Mesenchymal stem cell (in vitro differentiated cells and primary cell): ENCODE measurements around the gene THAP4.

Source experiments
- DNase-seq: peaks from one replicate; pipeline ENCODE4 v3.0.0-alpha.2; 2013
- H2AFZ ChIP-seq: one replicate; pipeline ENCODE4 v1.6.1; 2013; ENCODE audit warnings: low read depth, mild to moderate bottlenecking, control low read depth, inconsistent platforms, low read length, moderate library complexity
- H2AK5ac ChIP-seq: 2 replicates; pipeline ENCODE4 v1.6.1; 2013; ENCODE audit warnings: low read length, moderate library complexity, mild to moderate bottlenecking, inconsistent platforms; ENCODE audit not compliant: severe bottlenecking
- H2BK120ac ChIP-seq: one replicate; pipeline ENCODE4 v1.6.1; 2013; ENCODE audit warnings: low read depth, mild to moderate bottlenecking, inconsistent platforms, low read length, moderate library complexity
- H2BK12ac ChIP-seq, 2 experiments: one replicate each; pipeline ENCODE4 v1.6.1; 2013; ENCODE audit warnings: inconsistent platforms in 2 of 2, low read length in 2 of 2, mild to moderate bottlenecking in 2 of 2, moderate library complexity in 2 of 2, control low read depth in 1 of 2
- H2BK15ac ChIP-seq: one replicate; pipeline ENCODE4 v1.6.1; 2013; ENCODE audit warnings: mild to moderate bottlenecking, low read depth, inconsistent platforms; ENCODE audit not compliant: poor library complexity, severe bottlenecking
- H2BK5ac ChIP-seq: 2 replicates; pipeline ENCODE4 v1.6.1; 2013; ENCODE audit warnings: low read depth, mild to moderate bottlenecking, low read length, control low read depth, inconsistent platforms; ENCODE audit not compliant: poor library complexity, severe bottlenecking
- H3K14ac ChIP-seq, 2 experiments: one replicate each; pipeline ENCODE4 v1.6.1; 2013; ENCODE audit warnings: inconsistent platforms in 2 of 2, low read length in 2 of 2, control low read depth in 1 of 2, mild to moderate bottlenecking in 1 of 2, moderate library complexity in 1 of 2
- H3K18ac ChIP-seq, 2 experiments: one replicate each; pipeline ENCODE4 v1.6.1; 2013; ENCODE audit warnings: inconsistent platforms in 2 of 2, low read length in 2 of 2, control low read depth in 1 of 2, low read depth in 1 of 2, mild to moderate bottlenecking in 1 of 2
- H3K23ac ChIP-seq, 2 experiments: one replicate each; pipeline ENCODE4 v1.6.1; 2013; ENCODE audit warnings: inconsistent platforms in 2 of 2, low read length in 2 of 2, mild to moderate bottlenecking in 2 of 2, moderate library complexity in 2 of 2, control low read depth in 1 of 2
- H3K27ac ChIP-seq: 2 replicates; pipeline ENCODE4 v1.5.1; 2013; ENCODE audit warnings: mild to moderate bottlenecking, moderate library complexity, low read length, control low read depth, inconsistent platforms; ENCODE audit not compliant: poor library complexity, severe bottlenecking
- H3K27me3 ChIP-seq, 2 experiments: 2 replicates each; pipeline versions ENCODE4 v1.6.1 to v1.7.0; 2013; ENCODE audit warnings: low read length in 2 of 2, mild to moderate bottlenecking in 2 of 2, moderate library complexity in 2 of 2, control low read depth in 1 of 2, inconsistent platforms in 1 of 2; ENCODE audit not compliant: control insufficient read depth in 1 of 2, insufficient read depth in 1 of 2
- H3K36me3 ChIP-seq, 2 experiments: 2 replicates each; pipeline versions ENCODE4 v1.6.1 to v1.7.0; 2013; ENCODE audit warnings: low read length in 2 of 2, control low read depth in 1 of 2, inconsistent platforms in 1 of 2, low read depth in 1 of 2, mild to moderate bottlenecking in 1 of 2; ENCODE audit not compliant: insufficient read depth in 2 of 2, control insufficient read depth in 1 of 2
- H3K4ac ChIP-seq, 2 experiments: one replicate each; pipeline ENCODE4 v1.6.1; 2013; ENCODE audit warnings: inconsistent platforms in 2 of 2, low read length in 2 of 2, mild to moderate bottlenecking in 2 of 2, moderate library complexity in 2 of 2, control low read depth in 1 of 2, low read depth in 1 of 2
- H3K4me1 ChIP-seq: 2 replicates; pipeline ENCODE4 v1.6.1; 2013; ENCODE audit warnings: low read depth, low read length, control low read depth; ENCODE audit not compliant: control insufficient read depth, insufficient read depth
- H3K4me2 ChIP-seq: 2 replicates; pipeline ENCODE4 v1.6.1; 2013; ENCODE audit warnings: low read length, mild to moderate bottlenecking, inconsistent platforms; ENCODE audit not compliant: poor library complexity, severe bottlenecking
- H3K4me3 ChIP-seq, 2 experiments: 2 replicates each; pipeline versions ENCODE4 v1.5.1 to v1.7.0; 2013; ENCODE audit warnings: low read length in 2 of 2, mild to moderate bottlenecking in 2 of 2, control low read depth in 1 of 2, low read depth in 1 of 2; ENCODE audit not compliant: insufficient read depth in 1 of 2
- H3K79me1 ChIP-seq: replicated peaks from 2 replicates; pipeline ENCODE4 v1.6.1; 2013; ENCODE audit warnings: mild to moderate bottlenecking, control low read depth, low read length, inconsistent platforms; ENCODE audit not compliant: poor library complexity, severe bottlenecking
- H3K9ac ChIP-seq: 2 replicates; pipeline ENCODE4 v1.7.0; 2013; ENCODE audit warnings: mild to moderate bottlenecking, low read length, moderate library complexity
- H3K9me3 ChIP-seq: 2 replicates; pipeline ENCODE4 v1.7.0; 2013; ENCODE audit warnings: mild to moderate bottlenecking, low read length; ENCODE audit not compliant: control insufficient read depth
- H4K8ac ChIP-seq: one replicate; pipeline ENCODE4 v1.6.1; 2013; ENCODE audit warnings: inconsistent platforms, mild to moderate bottlenecking, low read length, moderate library complexity
- H4K91ac ChIP-seq: one replicate; pipeline ENCODE4 v1.6.1; 2013; ENCODE audit warnings: mild to moderate bottlenecking, low read length, inconsistent platforms
- WGBS: methylation state at CpG from one replicate; pipeline ENCODE4 v1.1.7; 2013; ENCODE audit warnings: mixed read lengths; 5-methylcytosine and 5-hydroxymethylcytosine counted together

Gene THAP4

GRCh38 chr2:241546771-241547498 is 90.0 kb downstream of the THAP4 start:
- H3K9me3 ChIP-seq, result no peaks in the 10 kb centered on the region
- peak overlapping the region in 1 of 2 experiments; percentile 24 for H2BK12ac ChIP-seq
- H3K4me3 ChIP-seq, result peak overlapping the region in 1 of 2 experiments; percentile 44
- H3K36me3 ChIP-seq, result no peaks in the 10 kb centered on the region
- H3K18ac ChIP-seq, result peak overlapping the region in 1 of 2 experiments; percentile 58
- H3K27me3 ChIP-seq, result peaks cover 6 to 62% of the 10 kb centered on the region in 2 experiments
- no peak overlapping the region for H2BK120ac ChIP-seq
- DNase-seq, result peak; percentile 69
- peaks cover 1% of the 10 kb centered on the region for H3K79me1 ChIP-seq
- peak overlapping the region in 1 of 2 experiments; percentile 69 for H3K14ac ChIP-seq
- H3K9ac ChIP-seq, result peak overlapping the region; percentile 43
- peak overlapping the region; percentile 34 for H2AFZ ChIP-seq
- peak overlapping the region; percentile 68 for H3K27ac ChIP-seq
- peak overlapping the region; percentile 58 for H4K91ac ChIP-seq
- peak overlapping the region in 1 of 2 experiments; percentile 76 for H3K4ac ChIP-seq
- peak overlapping the region; percentile 74 for H2BK5ac ChIP-seq
- H2AK5ac ChIP-seq, result peak overlapping the region; percentile 10
- 36% methylated on average over 21 of the region's 25 CpGs for WGBS
- peaks cover 37% of the 10 kb centered on the region for H3K4me1 ChIP-seq
- H4K8ac ChIP-seq, result peak overlapping the region; percentile 47
- H2BK15ac ChIP-seq, result no peak overlapping the region
- H3K4me2 ChIP-seq, result peak overlapping the region; percentile 40
- no peak overlapping the region for H3K23ac ChIP-seq

GRCh38 chr2:241545523-241546473 is 91.2 kb downstream of the THAP4 start:
- H3K79me1 ChIP-seq, result peaks cover 1% of the 10 kb centered on the region
- H3K27me3 ChIP-seq, result peaks cover 9 to 60% of the 10 kb centered on the region in 2 experiments
- H2AK5ac ChIP-seq, result peak overlapping the region; percentile 91
- H3K14ac ChIP-seq, result peak overlapping the region in 1 of 2 experiments; percentile 72
- H2BK5ac ChIP-seq, result no peak overlapping the region
- peak overlapping the region; percentile 58 for H3K27ac ChIP-seq
- H3K9me3 ChIP-seq, result no peaks in the 10 kb centered on the region
- H2BK15ac ChIP-seq, result no peak overlapping the region
- H3K4me2 ChIP-seq, result no peak overlapping the region
- peaks cover 46% of the 10 kb centered on the region for H3K4me1 ChIP-seq
- WGBS, result 74% methylated on average over 12 of the region's 12 CpGs
- no peak overlapping the region for H4K8ac ChIP-seq
- no peak for DNase-seq
- no peak overlapping the region for H3K23ac ChIP-seq
- H2AFZ ChIP-seq, result peak overlapping the region; percentile 30
- no peak overlapping the region for H2BK120ac ChIP-seq
- H4K91ac ChIP-seq, result no peak overlapping the region
- H2BK12ac ChIP-seq, result peak overlapping the region in 1 of 2 experiments; percentile 67
- no peak overlapping the region for H3K9ac ChIP-seq
- H3K18ac ChIP-seq, result peak overlapping the region in 1 of 2 experiments; percentile 50
- H3K36me3 ChIP-seq, result no peaks in the 10 kb centered on the region
- H3K4me3 ChIP-seq, result no peak overlapping the region
- H3K4ac ChIP-seq, result no peak overlapping the region

- 70% methylated on average over 10 of the region's 10 CpGs for WGBS
- no peak overlapping the region for H3K4me2 ChIP-seq
- peaks cover 41% of the 10 kb centered on the region for H3K4me1 ChIP-seq
- H3K79me1 ChIP-seq, result no peaks in the 10 kb centered on the region
- H3K18ac ChIP-seq, result no peak overlapping the region
- no peak overlapping the region for H2BK120ac ChIP-seq
- H3K9me3 ChIP-seq, result no peaks in the 10 kb centered on the region
- no peak overlapping the region for H2AFZ ChIP-seq
- no peak overlapping the region for H2BK5ac ChIP-seq
- no peak overlapping the region for H3K9ac ChIP-seq
- H3K4me3 ChIP-seq, result no peak overlapping the region
- no peak overlapping the region for H4K8ac ChIP-seq
- peaks cover 9 to 55% of the 10 kb centered on the region in 2 experiments for H3K27me3 ChIP-seq
- no peaks in the 10 kb centered on the region for H3K36me3 ChIP-seq
- no peak overlapping the region for H2AK5ac ChIP-seq
- H3K27ac ChIP-seq, result peak overlapping the region; percentile 58
- H4K91ac ChIP-seq, result no peak overlapping the region
- H3K4ac ChIP-seq, result no peak overlapping the region
- peak; percentile 40 for DNase-seq
- H2BK12ac ChIP-seq, result peak overlapping the region in 1 of 2 experiments; percentile 29
- H2BK15ac ChIP-seq, result no peak overlapping the region
- no peak overlapping the region for H3K14ac ChIP-seq
- no peak overlapping the region for H3K23ac ChIP-seq
Measured at GRCh38 chr2:241545106-241545505, 91.9 kb downstream of the THAP4 start.

- H3K4ac ChIP-seq, result no peak overlapping the region
- no peak overlapping the region for H2AFZ ChIP-seq
Measured at GRCh38 chr2:241542278-241542605, 94.7 kb downstream of the THAP4 start.

More at GRCh38 chr2:241542278-241542605, 94.7 kb downstream of the THAP4 start:
- Histone ChIP-seq H3K4me3 (no peak overlapping the region), H2BK5ac (no peak overlapping the region), H3K27me3 (peaks cover 9 to 50% of the 10 kb centered on the region in 2 experiments), H3K23ac (no peak overlapping the region), H3K4me1 (peaks cover 29% of the 10 kb centered on the region), H3K79me1 (no peaks in the 10 kb centered on the region), H2BK120ac (no peak overlapping the region), H3K9ac (no peak overlapping the region), H3K18ac (no peak overlapping the region), H3K14ac (no peak overlapping the region), H2AK5ac (no peak overlapping the region), H3K9me3 (no peaks in the 10 kb centered on the region), H3K4me2 (no peak overlapping the region), H4K8ac (no peak overlapping the region), H2BK15ac (no peak overlapping the region), H2BK12ac (no peak overlapping the region), H3K36me3 (no peaks in the 10 kb centered on the region), H4K91ac (no peak overlapping the region), H3K27ac (no peak overlapping the region)
- no peak for DNase-seq
- 88% methylated on average over 15 of the region's 15 CpGs for WGBS
